GM19025 (cell line): Measurements from ENCODE around the gene ANKS1B.
"Not testable (repeated sequence)": the region's sequence is repeated elsewhere in the genome, so short reads cannot be mapped to it uniquely, and the experiment has no call there.

ENCODE experiments used
- ATAC-seq: cut with Tn5 transposase; IDR thresholded peaks from one replicate; pipeline ENCODE4 v1.9.1; 2021; ENCODE audit warnings: mild to moderate bottlenecking, low read depth, moderate library complexity; ENCODE audit not compliant: unreplicated experiment

Gene ANKS1B

GRCh38 chr12:99611117-99611516 is 373.6 kb downstream of the ANKS1B start:
- ATAC-seq, result no peak

GRCh38 chr12:99609455-99610181 is 375.1 kb downstream of the ANKS1B start:
- no peak for ATAC-seq

- ATAC-seq, result peak; percentile 73
Observed at GRCh38 chr12:99600388-99600787, 384.3 kb downstream of the ANKS1B start.

GRCh38 chr12:99598785-99599184 is 386.0 kb downstream of the ANKS1B start:
- ATAC-seq, result no peak

- no peak for ATAC-seq
Observed at GRCh38 chr12:99596762-99597161, 388.0 kb downstream of the ANKS1B start.

- ATAC-seq, result not testable (repeated sequence)
Observed at GRCh38 chr12:99577125-99577524, 407.6 kb downstream of the ANKS1B start.

- no peak for ATAC-seq
Observed at GRCh38 chr12:99573980-99574379, 410.8 kb downstream of the ANKS1B start.

- ATAC-seq, result no peak
Observed at GRCh38 chr12:99567072-99567471, 417.7 kb downstream of the ANKS1B start.

GRCh38 chr12:99558109-99558508 is 426.6 kb downstream of the ANKS1B start:
- no peak for ATAC-seq

GRCh38 chr12:99553461-99553860 is 431.3 kb downstream of the ANKS1B start:
- no peak for ATAC-seq

- no peak for ATAC-seq
Observed at GRCh38 chr12:99552022-99552421, 432.7 kb downstream of the ANKS1B start.

- ATAC-seq, result no peak
Observed at GRCh38 chr12:99549651-99550050, 435.1 kb downstream of the ANKS1B start.

GRCh38 chr12:99549196-99549595 is 435.5 kb downstream of the ANKS1B start:
- ATAC-seq, result no peak

GRCh38 chr12:99544457-99544856 is 440.3 kb downstream of the ANKS1B start:
- ATAC-seq, result no peak

GRCh38 chr12:99529966-99530365 is 454.8 kb downstream of the ANKS1B start:
- peak; percentile 98 for ATAC-seq

- no peak for ATAC-seq
Observed at GRCh38 chr12:99528478-99528877, 456.3 kb downstream of the ANKS1B start.

GRCh38 chr12:99523853-99524252 is 460.9 kb downstream of the ANKS1B start:
- no peak for ATAC-seq

GRCh38 chr12:99522456-99522855 is 462.3 kb downstream of the ANKS1B start:
- no peak for ATAC-seq

- no peak for ATAC-seq
Observed at GRCh38 chr12:99521664-99522063, 463.1 kb downstream of the ANKS1B start.

- no peak for ATAC-seq
Observed at GRCh38 chr12:99513066-99513465, 471.7 kb downstream of the ANKS1B start.

GRCh38 chr12:99505805-99506204 is 478.9 kb downstream of the ANKS1B start:
- no peak for ATAC-seq

GRCh38 chr12:99498756-99499155 is 486.0 kb downstream of the ANKS1B start:
- no peak for ATAC-seq

- ATAC-seq, result no peak
Observed at GRCh38 chr12:99495799-99496198, 488.9 kb downstream of the ANKS1B start.
